Epidermal melanocyte (primary cell): ENCODE results near the gene DLG5.

Source experiments
- DNase-seq: peaks from one replicate; pipeline ENCODE4 v3.0.0; 2011; ENCODE audit warnings: low spot score; ENCODE audit not compliant: insufficient read length

DLG5 gene

DNA sequence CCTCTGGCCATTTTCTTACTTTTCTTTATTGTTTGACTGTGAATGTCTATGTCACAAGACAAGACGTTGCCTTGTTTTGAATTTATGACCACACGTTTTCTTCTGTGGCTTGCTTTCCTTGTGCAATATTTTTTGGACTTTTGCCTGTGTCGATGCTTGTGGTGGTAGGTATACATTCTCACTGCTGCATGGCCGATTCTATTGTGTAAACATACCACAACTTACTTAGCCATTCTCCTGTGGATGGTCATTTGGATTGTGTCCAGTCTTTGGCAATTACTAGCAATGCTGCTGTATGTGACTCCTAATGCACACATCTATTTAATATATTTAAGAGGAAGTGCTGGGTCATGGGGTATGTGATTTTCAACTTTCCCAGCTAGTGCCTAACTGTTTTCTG is 18.0 kb upstream of the DLG5 start:
- DNase-seq: no peak

DNA sequence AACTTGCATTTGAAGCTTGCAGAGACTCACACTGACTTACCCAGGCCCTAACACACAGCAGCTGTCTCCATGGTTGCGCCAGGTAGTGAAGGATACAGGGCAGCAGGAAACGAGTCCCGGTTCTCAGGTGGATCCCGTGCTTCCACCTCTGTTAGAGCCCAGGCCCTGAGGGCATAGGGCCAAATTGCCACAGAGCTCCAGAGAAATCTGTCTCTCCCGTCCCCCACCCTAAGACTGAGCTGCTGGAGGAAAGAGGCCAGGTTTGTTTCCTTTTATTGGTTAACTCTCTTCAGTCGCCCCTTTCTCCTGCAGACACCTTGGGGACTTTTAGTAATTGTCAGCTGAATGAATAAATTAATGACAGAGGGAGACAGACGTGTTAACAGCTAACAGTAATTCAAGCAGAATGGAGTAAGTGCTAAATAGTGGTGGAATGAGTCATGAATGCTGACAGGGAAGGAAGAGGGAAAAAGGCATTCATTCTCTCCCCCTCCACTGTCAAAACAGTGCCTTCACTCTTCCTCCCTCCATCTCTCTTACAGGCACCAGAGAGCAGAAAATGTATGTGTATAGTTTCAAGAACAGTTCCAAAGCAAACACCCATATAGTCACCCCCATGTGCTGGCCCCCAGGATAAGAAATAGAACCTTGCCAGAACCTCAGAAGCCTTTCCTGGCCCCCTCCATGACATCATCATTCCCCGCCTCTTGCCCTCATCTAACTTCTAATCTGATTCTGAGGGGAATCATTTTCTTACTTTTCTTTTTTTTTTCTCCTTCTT is 16.8 kb upstream of the DLG5 start:
- no peak for DNase-seq

DNA sequence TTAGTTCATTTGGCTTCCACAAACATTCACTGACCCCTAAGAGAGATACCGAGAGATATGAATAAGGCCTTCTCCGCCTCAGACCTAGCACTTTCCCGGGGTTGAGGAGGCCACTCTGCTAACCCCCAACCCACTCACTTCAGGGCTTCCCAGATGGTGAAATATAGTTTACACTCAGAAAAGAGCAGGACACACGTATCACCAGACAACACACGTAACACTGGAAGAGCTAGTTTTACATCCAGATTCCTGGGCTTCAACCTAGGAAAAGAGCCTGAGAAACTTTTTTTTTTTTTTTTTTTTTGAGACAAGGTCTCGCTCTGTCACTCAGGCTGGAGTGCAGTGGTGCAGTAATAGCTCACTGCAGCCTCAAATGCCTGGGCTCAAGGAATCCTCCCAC is 15.2 kb upstream of the DLG5 start:
- DNase-seq: no peak

DNA sequence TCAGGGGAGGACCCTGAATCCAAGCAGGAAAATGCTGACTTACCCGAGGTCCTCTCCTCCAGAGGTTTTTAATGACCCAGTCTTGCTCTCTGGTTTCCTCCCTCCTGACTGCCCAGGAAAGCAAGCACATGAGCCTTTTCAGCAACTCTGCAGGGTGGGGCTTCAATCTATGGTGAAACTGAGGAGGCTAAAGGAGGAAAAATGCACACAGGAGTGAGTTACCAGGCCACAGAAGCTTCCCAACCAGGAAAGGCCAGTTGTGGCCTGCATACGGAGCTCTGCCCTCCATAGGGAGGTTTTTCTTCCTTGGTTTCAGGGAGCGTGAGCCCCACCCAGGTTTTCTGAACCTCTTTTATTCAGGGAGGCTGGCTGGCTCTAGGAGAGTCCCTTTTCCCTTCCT is 14.1 kb upstream of the DLG5 start:
- no peak for DNase-seq

DNA sequence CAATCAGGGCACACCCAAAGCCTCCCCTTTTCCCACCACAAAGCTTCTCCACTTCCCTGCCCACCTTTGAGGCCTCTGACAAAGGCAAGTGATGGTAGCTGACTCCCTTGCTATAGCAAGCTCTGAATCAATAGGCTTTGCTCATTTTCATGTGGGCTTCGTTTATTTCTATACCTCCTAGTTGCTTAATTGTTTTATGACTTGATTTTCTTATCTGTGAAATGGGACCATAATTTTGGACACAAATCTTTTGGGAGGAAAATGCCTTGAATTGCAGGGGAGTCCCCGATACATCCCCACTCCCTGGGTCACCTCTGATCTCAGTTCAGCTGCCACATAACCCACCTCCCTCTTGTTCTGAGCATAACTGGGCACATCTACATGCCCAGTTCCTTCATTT is 13.7 kb upstream of the DLG5 start:
- no peak for DNase-seq

DNA sequence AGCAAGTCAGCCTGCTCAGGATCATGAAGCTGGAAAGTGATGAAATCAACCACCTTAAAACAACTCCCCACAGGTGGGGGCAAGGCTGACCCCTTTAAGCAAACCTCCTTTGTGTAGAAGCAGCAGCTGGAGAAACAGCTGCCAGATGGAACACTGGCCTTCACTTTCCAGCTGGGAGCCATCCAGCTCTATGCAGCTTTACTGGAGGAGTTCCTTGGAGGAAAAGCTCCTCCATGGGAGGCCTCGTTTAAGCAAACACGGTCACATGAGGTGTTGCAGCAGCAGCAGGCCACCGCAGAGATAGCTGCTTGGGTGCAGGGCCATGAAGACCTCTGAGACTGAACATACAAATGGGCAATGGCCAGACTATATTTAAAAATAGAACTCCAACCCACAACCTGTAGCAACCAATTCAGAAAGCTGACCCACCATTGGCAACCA is 13.0 kb upstream of the DLG5 start:
- DNase-seq: no peak

DNA sequence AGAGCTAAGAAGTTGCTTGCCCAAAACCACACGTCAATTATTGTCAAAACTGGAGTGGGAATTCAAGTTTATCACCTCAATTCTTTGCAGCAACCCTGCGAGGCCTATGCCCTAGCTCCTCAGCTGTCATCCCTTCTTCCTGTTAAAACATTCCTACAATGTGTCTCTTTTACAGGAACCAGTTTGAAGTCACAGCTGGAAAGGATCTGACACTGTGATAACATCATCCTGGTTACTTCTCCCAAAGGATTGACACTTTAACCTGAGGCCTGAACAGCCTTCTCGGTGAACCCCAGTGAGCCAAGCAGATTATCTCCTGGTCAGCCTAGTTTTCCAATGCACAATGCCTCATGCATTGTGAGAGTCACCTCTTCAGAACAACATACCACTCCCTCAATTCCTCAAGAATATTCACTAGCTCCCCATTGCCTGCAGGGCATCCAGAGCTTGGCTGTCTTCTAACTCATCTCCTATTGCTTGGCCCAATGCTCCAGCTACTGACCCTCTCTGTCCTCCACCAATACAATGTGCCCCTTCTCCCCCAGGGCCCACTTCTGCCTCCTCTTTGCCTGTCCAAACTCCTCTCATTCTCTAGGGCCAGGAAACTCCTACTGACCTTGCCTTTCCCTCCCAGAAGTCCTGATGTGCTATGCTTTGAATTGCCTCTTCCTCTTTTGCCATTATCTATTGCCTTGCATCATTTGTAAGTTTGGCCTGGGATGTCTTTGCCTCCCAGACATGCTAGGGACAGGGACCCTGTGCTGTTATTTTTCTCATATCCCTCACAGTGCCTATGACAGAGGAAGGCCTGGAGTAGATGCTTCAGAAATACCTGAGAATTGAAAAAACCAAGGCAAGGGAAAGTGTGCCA is 10.4 kb upstream of the DLG5 start:
- DNase-seq: no peak

DNA sequence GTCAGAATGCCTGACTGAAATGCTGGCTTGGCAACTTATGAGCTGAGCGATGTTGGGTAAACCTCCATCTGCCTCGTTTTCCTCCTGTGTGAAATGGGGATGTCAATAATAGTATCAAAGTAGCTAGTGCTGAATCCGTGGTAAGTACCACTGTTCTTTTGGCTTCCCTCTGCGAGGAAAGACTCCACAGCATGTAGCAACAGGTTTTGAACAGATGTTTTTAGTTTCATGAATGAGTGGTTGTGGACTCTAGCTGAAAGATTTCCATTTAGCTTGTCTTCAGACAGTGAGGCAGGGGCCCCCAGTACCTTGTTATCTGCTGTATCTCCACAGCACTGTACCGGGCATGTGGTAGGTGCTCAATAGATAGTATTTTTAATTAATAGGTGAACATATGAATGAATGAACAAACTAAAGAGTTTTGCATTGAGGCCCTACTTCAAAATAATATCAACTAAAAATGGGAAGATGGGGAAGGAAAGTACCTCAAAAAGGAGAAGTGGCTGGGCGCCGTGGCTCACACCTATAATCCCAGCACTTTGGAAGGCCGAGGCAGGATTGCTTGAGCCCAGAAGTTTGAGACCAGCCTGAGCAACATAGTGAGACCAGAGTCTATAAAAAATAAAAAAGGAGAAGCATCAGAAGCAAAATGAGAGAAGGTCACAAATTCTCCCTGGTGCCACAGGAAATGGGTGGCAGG is 5.6 kb upstream of the DLG5 start:
- no peak for DNase-seq

DNA sequence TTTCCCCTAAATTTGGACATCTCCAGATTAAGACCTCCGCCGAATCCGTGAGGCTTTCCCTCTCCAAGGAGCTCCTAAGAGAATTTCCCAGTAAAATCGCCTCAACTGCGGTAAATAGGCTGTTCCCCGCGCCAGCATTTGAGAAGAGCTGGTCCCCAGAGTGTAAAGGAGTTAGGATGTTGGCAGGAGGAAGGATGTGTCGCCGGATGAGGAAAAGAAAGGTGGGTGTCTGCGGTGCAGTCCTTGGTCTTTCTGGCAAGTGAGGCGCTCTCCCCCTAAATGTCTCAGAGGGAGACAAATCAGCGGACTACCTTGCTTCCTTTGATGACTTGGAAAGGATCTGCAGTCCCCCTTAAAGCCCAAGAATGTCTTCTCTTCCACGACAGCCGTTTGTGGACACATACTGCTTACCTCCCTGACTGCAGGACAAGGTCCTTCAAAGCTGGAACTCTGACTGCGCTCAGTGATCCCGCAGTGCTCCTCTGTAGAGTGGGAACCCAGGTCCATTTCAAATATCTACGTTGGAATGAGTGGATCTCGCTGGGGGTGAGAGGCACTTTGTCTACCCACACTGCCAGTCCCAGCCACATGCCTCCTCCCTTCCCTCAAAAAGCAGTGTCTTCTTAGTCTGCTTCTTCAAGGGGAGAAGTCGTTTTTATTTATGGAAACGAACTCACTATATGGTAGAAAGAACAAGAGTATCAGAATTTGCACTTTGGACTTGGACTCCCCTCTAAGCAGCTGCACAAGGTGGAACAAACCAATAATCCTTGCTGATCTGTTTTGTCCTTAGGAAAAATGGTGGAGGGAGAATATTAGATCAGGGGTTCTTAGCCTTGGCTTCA is 1.1 kb upstream of the DLG5 start:
- DNase-seq: no peak

DNA sequence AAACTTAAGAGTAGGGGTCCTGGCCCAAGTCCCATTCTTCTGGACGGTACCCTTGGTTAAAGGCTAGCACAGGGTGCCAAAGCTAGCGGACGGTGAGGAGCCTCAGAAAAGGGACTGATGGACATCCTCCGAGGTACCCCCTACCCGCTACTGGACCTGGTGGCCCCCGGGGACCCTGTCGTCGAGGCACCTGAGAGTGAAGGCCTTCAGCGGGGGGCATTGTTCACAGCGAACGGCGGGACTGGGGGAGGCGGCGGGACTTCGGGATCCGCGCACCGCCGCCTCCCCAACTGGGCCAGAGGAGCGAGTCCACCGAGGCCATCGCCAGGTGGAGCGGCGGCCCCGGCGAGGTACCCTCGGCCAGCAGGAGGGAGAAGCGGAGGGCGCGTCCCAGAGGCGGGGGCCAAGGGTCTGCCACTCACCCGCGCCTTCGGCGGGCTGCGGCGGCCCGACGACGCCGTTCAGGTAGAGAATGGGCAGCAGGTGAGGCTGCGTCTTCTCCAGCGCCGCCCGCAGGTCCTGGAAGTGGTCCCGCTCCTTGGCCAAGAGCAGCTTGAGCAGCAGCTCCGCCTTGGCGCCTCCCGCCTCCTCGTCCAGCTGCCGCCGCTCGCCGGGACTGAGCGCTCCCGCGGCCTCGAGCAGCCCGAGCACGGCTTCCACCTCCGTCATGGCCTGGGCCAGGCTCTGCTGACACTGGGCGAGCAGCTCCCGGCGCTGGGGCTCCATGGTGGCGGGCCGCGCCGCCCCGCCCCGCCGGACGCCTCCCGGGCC is 575 bp downstream of the DLG5 start:
- no peak for DNase-seq

DNA sequence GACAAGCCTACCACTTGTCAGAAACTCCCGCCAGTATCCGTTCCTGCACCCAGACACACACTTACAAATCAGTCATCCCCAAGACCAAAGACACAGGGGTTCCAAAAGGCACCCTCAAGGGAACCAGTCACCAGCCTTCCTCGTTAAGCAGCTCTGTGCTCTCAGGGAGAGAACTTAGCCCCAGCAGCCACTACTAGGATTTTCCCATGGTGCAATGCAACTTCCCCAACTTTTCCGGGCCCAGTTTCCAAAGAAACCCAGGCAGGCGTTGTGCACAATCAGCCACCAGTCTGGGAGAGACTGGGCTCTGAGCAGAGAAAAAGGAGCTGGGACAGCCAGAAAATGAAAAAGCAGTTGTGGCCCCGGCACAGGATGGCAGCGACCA is 1.2 kb downstream of the DLG5 start:
- DNase-seq: peak; percentile 66

DNA sequence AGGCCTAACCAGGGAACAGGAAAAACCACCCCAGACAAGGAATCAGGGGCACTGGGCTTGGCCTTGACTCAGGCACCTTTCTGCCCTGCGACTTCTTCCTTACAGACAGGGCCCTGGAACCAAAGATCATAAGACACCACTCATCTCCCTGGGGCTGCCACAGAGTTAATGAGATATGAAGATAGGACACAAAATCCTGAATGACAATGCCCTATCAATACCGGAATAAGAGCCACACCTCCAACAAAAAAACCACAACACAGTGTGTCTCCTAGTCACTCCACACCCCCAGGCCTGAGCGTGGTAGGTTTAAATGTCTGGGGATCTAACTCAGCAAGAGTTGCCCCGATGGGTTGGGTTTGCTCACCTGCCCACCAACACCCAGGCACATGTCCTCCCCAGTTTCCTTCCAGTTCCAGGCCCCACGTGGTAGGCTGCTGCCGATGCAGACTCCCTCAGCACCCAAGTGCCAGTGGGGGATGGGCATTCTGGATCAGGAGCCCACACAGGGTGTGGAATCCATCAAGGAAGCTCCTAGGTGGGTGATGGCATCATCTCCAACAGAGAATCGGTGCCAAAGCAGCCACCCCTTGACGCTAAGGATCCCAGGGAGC is 3.9 kb downstream of the DLG5 start:
- DNase-seq: no peak

DNA sequence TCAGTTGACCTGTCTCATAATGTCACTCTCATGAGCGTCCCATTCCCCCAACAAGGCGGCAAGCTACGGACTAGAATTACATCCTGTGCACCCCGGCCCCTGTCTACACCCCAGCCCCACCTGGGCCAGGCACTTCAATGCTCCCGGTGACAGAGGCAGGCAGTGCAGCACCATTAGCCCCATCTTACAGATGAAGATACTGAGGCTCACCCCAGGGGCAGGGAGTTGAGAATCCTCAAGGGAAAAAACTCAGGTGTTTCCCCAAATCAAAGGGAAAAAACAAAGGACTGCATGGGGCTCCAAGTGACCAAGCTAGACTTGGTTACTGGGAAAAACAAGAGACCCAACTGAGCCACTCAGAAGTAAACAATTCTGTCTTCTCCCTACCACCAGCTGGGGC is 4.5 kb downstream of the DLG5 start:
- no peak for DNase-seq

DNA sequence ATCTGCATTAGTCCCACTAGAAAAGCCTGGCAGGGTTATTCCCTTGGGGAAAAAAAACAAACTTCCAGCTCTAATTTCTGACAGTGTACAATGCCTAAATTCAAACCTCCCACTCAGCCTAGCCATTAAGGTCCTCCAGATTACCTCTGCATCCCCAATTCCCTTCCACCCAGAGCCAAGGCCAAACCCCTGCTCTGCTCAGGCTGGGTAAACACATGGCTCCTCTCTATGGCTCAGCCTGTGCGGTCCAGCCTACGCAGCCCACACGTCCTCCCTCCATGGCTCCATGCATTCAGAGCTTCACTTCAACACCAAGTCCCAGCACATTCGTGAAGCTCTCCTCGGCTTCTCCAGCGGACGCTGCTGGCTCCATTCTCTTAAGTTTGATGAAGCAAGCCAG is 5.2 kb downstream of the DLG5 start:
- DNase-seq: no peak

DNA sequence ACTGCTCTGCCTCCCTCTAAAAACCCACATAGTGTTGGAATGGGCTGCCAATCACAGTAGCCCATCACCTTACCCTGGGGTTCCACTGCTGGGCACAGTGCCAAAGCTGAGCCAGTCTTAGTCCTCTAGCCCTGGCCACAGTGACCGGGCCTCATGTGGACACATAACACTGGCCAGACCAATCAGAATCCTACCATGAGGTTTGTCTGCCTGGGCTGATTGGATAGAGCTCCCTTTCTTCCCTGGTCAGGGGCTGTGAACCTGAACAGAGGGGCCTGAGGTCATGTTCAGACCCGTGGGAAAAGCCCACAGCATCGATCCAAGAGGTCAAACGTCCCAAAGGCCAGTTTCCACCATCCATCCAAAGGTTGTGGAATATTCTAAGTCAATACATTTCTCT is 6.1 kb downstream of the DLG5 start:
- no peak for DNase-seq

DNA sequence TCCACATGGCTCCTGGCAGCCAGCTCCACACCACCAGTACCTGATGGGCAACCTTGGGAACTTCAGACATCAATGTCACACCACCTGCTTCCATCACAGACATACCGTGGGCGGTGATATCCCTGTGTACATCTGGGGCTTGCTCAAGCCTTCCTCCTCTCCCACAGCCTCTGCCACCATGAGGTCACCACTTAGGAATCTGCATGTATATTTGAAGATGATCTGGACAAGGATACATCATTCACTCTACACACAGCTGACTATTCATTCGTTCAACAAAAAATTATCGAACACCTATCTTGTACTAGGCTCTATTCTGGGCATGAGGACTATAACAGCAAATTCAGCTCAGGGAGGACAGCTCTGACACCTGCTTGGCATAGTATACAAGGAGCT is 6.8 kb downstream of the DLG5 start:
- no peak for DNase-seq

DNA sequence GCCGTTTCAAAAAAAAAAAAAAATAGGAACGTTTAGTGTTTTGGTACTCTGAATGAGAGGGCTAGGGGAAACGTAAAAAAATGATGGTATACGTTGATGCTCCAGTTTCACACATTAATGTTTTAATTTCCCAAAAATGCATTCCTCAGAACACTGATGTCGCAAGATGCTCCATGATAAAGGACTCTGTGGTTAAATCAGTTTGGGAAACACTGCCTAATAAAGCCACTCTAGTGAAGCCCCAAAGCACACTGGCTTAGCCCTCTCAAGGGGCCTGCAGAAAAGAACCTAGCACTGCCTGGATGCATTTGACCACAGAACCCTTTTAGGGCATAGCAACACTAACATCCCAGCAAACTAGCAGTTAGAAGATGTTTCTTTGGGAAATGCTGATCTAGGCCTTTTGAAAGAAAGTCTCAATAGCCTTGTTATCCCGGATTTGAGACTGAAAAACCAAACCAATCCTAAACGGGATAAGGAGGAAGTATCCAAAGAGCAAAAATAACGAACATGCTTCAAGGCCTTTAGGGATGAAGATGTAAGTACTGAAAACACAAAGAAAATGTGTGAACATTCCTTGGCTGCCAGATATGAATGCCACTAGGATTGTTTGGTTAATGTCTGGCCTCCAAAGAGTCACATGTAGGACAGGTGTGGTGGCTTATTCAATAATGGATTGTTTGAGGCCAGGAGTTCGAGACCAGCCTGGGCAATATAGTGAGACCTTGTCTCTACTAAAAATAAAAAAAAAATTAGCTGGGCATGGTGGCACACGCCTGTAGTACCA is 11.0 kb downstream of the DLG5 start:
- DNase-seq: no peak

DNA sequence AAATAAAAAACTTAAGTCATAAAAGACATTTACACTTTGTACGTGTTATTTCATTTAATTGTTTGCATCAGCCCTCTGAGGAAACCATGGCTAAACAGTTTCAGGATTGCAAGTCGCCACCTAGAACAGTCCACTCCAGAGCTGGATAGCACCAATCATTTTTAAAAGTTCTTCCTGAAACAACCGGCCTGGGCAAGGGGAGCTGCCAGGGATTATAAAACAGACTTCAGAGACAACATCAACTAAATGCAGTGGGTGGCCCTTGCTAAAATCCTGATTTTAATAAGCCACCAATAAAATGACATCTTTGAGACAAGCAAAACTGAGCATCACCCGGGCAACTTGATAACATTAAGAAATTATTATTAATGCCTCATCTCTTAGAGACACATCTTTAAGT is 13.5 kb downstream of the DLG5 start:
- no peak for DNase-seq

DNA sequence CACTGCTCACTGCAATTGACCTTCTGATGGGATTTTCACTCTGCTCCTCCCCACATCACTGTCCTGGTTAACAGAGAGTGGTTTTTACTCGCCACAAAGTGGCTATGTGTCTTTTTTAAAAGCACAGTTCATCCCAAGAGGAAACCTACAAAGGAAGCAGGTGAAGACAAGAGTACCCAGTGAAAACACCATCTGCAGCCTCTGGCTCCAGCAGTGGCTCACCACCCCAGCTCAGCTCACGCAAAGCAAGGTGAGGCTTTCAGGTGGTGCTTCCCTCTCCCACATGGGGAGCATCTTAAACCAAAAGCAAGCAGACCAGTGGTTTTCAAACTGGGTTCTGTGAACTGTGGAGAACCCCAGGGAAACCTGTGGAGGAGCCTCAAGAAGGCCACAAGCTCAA is 14.0 kb downstream of the DLG5 start:
- DNase-seq: no peak
